H1 (cell line): ENCODE data around the gene CAVIN1. TPM values are rescaled to one million over a fixed set of nuclear protein-coding genes. Genes with fewer than 3 reads are reported as not detected.

Experiments used
- polyA plus RNA-seq, 7 experiments: library from polyadenylated mRNA; depleted of rRNA in 3 of 7; stranded (reverse) in 5 of 7; unstranded in 2 of 7; fragments of >200 nt in 5 of 7; fragments of 200-250 nt in 2 of 7; gene quantifications; 1 replicate in 5 of 7; 2 replicates in 1 of 7; 4 replicates in 1 of 7; pipeline versions ENCODE4 v1.2.1 to v1.2.3, GENCODE V29; 2011 to 2013; ENCODE audit warnings: missing spikeins in 2 of 7, mixed read lengths in 2 of 7
- small RNA-seq: library from polyadenylated mRNA; stranded (forward); fragments of <200 nt; extraction: miRNeasy Mini kit (QIAGEN cat#:217004); gene quantifications from one replicate; pipeline ENCODE3, GENCODE V24; 2013; ENCODE audit not compliant: insufficient read depth
- total RNA-seq: library from RNA; stranded (reverse); fragmentation: NEBNext Ultra II Directional; extraction: Animal tissue kit (Norgen Biotek cat#: 25700); gene quantifications from 2 replicates; pipeline ENCODE4 v1.2.1, GENCODE V29; 2021

The CAVIN1 gene
- total and polyA plus RNA-seq, 2 of the 8 experiments (the other 6 are each of a cell fraction or from before 2014, with no cell fraction given), result 16.2 to 41.6 TPM

Small RNA genes within 50 kb of the gene (small RNA-seq; reads per million reads assigned to genes)
- gene RNU7-97P, result not detected

Other genes starting within 250 kb of the CAVIN1 start
- gene KCNH4, start 242.1 kb downstream of the CAVIN1 start, total RNA-seq, result 0.47 and 0.59 TPM in 2 replicates
- 0.44 and 0.53 TPM in 2 replicates for gene KCNH4, start 242.1 kb downstream of the CAVIN1 start, polyA plus RNA-seq (2011; rRNA removed)
- gene HCRT, start 237.8 kb downstream of the CAVIN1 start, total RNA-seq, result not detected in 2 replicates
- gene HCRT, start 237.8 kb downstream of the CAVIN1 start, polyA plus RNA-seq (2011; rRNA removed), result not detected in 2 replicates
- gene GHDC, start 228.8 kb downstream of the CAVIN1 start, total RNA-seq, result 7.1 and 7.4 TPM in 2 replicates
- 8.1 and 14.8 TPM in 2 replicates for gene GHDC, start 228.8 kb downstream of the CAVIN1 start, polyA plus RNA-seq (2011; rRNA removed)
- gene STAT5B, start 146.9 kb downstream of the CAVIN1 start, total RNA-seq, result 43.3 and 52.6 TPM in 2 replicates
- gene STAT5B, start 146.9 kb downstream of the CAVIN1 start, polyA plus RNA-seq (2011; rRNA removed), result 35.3 and 40.8 TPM in 2 replicates
- 5.4 and 6.0 TPM in 2 replicates for gene STAT5A, start 134.8 kb downstream of the CAVIN1 start, total RNA-seq
- 4.2 and 7.9 TPM in 2 replicates for gene STAT5A, start 134.8 kb downstream of the CAVIN1 start, polyA plus RNA-seq (2011; rRNA removed)
- 94.1 and 94.3 TPM in 2 replicates for gene STAT3, start 34.8 kb downstream of the CAVIN1 start, total RNA-seq
- 38.4 and 41.2 TPM in 2 replicates for gene STAT3, start 34.8 kb downstream of the CAVIN1 start, polyA plus RNA-seq (2011; rRNA removed)
- gene ATP6V0A1, start 35.6 kb upstream of the CAVIN1 start, total RNA-seq, result 55.3 and 57.3 TPM in 2 replicates
- gene ATP6V0A1, start 35.6 kb upstream of the CAVIN1 start, polyA plus RNA-seq (2011; rRNA removed), result 63.4 and 77.4 TPM in 2 replicates
- 19.4 and 21.3 TPM in 2 replicates for gene NAGLU, start 113.0 kb upstream of the CAVIN1 start, total RNA-seq
- 21.6 and 34.5 TPM in 2 replicates for gene NAGLU, start 113.0 kb upstream of the CAVIN1 start, polyA plus RNA-seq (2011; rRNA removed)
- 0.88 and 1.1 TPM in 2 replicates for gene HSD17B1, start 129.7 kb upstream of the CAVIN1 start, total RNA-seq
- 1.0 and 1.8 TPM in 2 replicates for gene HSD17B1, start 129.7 kb upstream of the CAVIN1 start, polyA plus RNA-seq (2011; rRNA removed)
- 100 and 109 TPM in 2 replicates for gene COASY, start 138.9 kb upstream of the CAVIN1 start, total RNA-seq
- 64.5 and 110 TPM in 2 replicates for gene COASY, start 138.9 kb upstream of the CAVIN1 start, polyA plus RNA-seq (2011; rRNA removed)
- gene MLX, start 143.8 kb upstream of the CAVIN1 start, total RNA-seq, result 27.5 and 34.2 TPM in 2 replicates
- gene MLX, start 143.8 kb upstream of the CAVIN1 start, polyA plus RNA-seq (2011; rRNA removed), result 25.4 and 27.0 TPM in 2 replicates
- gene PSMC3IP, start 154.5 kb upstream of the CAVIN1 start, total RNA-seq, result 21.9 and 22.7 TPM in 2 replicates
- gene PSMC3IP, start 154.5 kb upstream of the CAVIN1 start, polyA plus RNA-seq (2011; rRNA removed), result 9.5 and 11.5 TPM in 2 replicates
- 39.6 and 42.6 TPM in 2 replicates for gene RETREG3, start 186.1 kb upstream of the CAVIN1 start, total RNA-seq
- 23.7 and 27.0 TPM in 2 replicates for gene RETREG3, start 186.1 kb upstream of the CAVIN1 start, polyA plus RNA-seq (2011; rRNA removed)
- 107 and 109 TPM in 2 replicates for gene TUBG1, start 186.4 kb upstream of the CAVIN1 start, total RNA-seq
- gene TUBG1, start 186.4 kb upstream of the CAVIN1 start, polyA plus RNA-seq (2011; rRNA removed), result 208 and 276 TPM in 2 replicates
- 13.0 and 14.8 TPM in 2 replicates for gene TUBG2, start 236.0 kb upstream of the CAVIN1 start, total RNA-seq
- 16.6 and 31.2 TPM in 2 replicates for gene TUBG2, start 236.0 kb upstream of the CAVIN1 start, polyA plus RNA-seq (2011; rRNA removed)